ENCODE results near the gene C1orf174.

Gene C1orf174

GRCh38 chr1:3943123-3943431, 43.0 kb upstream of the C1orf174 start:
- DNase-seq (ENCODE audit: low read depth), result no peak
- TF ChIP-seq, protein P1, sequence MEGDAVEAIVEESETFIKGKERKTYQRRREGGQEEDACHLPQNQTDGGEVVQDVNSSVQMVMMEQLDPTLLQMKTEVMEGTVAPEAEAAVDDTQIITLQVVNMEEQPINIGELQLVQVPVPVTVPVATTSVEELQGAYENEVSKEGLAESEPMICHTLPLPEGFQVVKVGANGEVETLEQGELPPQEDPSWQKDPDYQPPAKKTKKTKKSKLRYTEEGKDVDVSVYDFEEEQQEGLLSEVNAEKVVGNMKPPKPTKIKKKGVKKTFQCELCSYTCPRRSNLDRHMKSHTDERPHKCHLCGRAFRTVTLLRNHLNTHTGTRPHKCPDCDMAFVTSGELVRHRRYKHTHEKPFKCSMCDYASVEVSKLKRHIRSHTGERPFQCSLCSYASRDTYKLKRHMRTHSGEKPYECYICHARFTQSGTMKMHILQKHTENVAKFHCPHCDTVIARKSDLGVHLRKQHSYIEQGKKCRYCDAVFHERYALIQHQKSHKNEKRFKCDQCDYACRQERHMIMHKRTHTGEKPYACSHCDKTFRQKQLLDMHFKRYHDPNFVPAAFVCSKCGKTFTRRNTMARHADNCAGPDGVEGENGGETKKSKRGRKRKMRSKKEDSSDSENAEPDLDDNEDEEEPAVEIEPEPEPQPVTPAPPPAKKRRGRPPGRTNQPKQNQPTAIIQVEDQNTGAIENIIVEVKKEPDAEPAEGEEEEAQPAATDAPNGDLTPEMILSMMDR (IDR thresholded peaks at IDR 0.05; ENCODE audit: insufficient read depth, low read depth, low read length, missing control alignments), result no peak
- no peak overlapping the region for H3K4me3 ChIP-seq (ENCODE audit: low read length)

GRCh38 chr1:3942416-3943122, 42.5 kb upstream of the C1orf174 start:
- DNase-seq (ENCODE audit: low read depth), result no peak
- TF ChIP-seq, protein P1 (IDR thresholded peaks at IDR 0.05; ENCODE audit: insufficient read depth, low read depth, low read length, missing control alignments), result no peak

DNA sequence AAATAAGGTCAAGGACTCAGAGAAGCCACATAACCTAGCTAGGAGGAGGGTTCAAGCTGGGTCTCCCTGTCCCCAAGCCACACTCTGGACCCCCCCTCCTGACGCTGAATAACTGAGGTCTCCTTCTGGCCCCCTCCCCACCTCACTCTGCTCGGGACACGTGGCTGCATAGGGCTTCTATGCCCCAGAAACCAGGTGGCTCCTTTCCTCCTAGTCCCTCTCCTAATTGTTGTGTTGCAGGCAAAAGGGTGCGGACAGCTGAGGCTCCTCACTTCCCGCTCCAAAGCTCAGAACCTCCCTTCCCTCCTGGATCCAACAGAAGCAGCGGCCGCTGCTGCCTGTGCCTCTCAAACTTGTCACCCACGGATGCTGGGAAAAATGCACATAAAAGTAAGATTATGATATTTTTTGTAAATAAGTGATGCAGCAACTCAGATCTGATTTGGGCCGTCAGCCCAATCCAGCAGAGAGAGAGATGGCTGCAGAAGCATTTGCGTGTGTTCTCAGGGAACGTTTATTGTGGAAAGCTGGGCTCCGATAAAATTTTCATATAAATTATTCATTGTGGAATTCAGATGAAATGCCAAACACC, 40.8 kb upstream of the C1orf174 start:
- TF ChIP-seq, protein P1 (IDR thresholded peaks at IDR 0.05; ENCODE audit: insufficient read depth, low read depth, low read length, missing control alignments), result no peak
- H3K4me3 ChIP-seq (ENCODE audit: low read length), result no peak overlapping the region
- DNase-seq (ENCODE audit: low read depth), result no peak

More at GRCh38 chr1:3942416-3943122, 42.5 kb upstream of the C1orf174 start:
- no peak overlapping the region for H3K4me3 ChIP-seq (ENCODE audit: low read length)

DNA sequence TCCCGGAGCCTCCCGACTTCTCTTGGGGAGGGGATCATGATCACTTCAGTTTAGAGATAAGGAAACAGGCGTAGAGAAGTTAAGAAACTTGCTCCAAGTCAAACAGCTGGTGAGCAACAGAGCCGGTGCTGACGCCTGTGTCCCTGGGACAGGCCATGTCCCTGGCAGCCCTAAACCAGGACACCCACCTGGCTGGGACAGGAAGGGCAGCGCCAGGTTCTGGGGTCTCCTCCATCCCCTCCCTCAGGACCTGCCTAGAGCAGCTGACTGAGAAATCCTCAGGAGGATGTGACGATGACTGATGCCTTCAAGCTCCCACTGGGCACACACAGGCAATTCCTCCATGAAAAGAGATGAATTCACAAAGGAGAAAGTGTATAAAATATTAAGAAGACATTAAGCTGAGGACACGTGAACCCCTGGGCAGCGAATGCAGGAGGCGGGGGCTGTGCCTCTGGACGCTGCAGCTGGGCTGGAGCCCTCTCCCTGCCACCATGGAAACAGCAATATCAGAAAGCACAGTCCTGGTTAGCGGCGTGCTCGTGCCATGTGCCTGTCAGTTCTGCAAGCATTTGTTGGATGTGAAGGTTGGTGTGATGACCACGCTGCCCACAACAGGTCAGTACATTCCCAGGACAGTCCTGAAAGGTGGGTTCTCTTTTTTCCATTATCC, 40.1 kb upstream of the C1orf174 start:
- TF ChIP-seq, protein P1 (IDR thresholded peaks at IDR 0.05; ENCODE audit: insufficient read depth, low read depth, low read length, missing control alignments), result no peak
- no peak for DNase-seq (ENCODE audit: low read depth)
- H3K4me3 ChIP-seq (ENCODE audit: low read length), result no peak overlapping the region

DNA sequence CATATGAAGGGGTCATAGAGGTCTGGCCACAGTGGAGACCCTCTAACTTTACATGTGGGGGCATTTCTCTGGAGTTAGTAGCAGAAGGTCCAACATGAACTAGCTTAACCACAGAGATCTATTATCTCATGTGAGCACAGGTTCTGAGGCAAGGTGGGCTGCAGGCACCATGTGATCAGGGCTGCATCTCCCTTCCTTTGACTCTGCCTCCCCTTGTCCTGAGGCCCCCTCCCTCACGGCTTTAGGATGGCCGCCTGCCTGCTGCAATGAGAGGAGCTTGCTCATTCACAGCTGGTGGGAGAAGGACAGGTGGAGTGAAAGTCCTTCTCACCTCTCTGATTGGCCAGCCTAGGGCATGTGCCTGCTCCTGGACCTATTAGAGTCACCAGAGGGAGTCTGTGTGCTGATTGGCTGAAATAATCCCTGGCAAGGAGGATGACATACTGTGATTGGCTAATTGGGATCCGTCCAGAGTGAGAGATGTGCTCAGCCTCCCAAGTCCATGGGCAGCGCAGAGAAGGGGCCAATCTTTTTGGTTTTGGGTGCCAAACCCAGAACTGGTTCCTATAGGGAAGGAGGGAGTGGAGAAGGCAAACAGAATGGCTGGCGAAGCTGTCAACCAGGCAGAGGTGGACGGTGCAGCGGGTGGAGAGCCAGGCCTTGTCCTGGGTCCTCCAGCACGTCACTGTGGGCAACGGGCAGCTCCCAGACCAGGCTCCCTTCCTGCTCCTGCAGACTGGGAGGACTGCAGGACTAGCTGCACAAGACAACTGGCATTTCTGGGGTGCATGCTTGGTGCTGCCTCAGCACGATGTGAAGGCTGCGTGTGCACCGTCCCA, 39.4 kb upstream of the C1orf174 start:
- TF ChIP-seq, protein P1 (IDR thresholded peaks at IDR 0.05; ENCODE audit: insufficient read depth, low read depth, low read length, missing control alignments), result no peak
- DNase-seq (ENCODE audit: low read depth), result no peak
- no peak overlapping the region for H3K4me3 ChIP-seq (ENCODE audit: low read length)

DNA sequence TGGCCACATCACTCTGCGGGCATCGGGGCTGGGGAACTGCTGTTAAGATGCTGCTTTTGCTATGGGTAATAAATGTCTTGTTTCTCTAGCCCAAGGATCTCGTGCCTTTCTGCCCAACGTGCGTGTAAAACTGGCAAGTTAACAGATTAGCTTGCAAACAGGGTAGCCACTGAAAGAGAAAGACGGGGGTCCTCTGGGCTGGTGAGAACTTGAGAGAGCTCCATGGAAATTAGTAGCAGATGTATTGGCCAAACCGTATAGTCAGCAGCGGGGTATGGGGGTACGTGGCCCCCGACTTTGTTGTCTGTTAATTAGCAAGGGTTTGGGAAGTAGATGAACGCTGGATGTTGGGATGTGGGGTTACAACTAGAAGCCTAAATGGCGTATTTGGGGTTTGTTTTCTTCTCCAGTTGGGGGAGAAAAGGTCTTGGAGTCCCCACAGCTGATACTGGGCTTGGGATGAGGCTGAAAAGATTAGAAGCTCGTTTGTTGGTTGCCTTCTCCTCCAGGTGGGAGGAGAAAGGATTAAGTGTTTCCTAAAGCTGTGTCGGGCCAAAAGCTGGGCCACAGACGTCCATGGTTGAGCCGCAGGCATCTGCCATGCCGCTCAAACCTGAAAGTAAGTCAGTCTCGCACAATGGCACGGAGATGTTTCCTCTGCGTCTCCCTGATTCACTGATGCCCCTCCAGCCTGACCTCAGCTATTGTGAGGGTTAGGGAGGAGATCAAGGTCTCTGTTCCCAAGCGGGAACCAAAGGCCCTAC, 32.3 kb upstream of the C1orf174 start:
- TF ChIP-seq, protein P1 (IDR thresholded peaks at IDR 0.05; ENCODE audit: insufficient read depth, low read depth, low read length, missing control alignments), result no peak

More for the DNA sequence above, 32.3 kb upstream of the C1orf174 start:
- H3K4me3 ChIP-seq (ENCODE audit: low read length), result no peak overlapping the region
- no peak for DNase-seq (ENCODE audit: low read depth)
